Trophoblast cell (in vitro differentiated cells and primary cell): ENCODE results near the gene NCAM2.

Experiments used
- DNase-seq, 2 donors: peaks; one replicate each; pipeline ENCODE4 v3.0.0-alpha.2; 2016
- H2AFZ ChIP-seq: 2 replicates; pipeline ENCODE4 v1.6.1; 2013; ENCODE audit warnings: low read length, moderate library complexity, mild to moderate bottlenecking; ENCODE audit not compliant: insufficient read depth, poor library complexity
- H2AK5ac ChIP-seq: 2 replicates; pipeline ENCODE4 v1.6.1; 2013; ENCODE audit warnings: mild to moderate bottlenecking, low read length
- H2BK120ac ChIP-seq: 2 replicates; pipeline ENCODE4 v1.6.1; 2013; ENCODE audit warnings: low read length, mild to moderate bottlenecking, moderate library complexity; ENCODE audit not compliant: insufficient read depth, poor library complexity
- H2BK12ac ChIP-seq: 2 replicates; pipeline ENCODE4 v1.6.1; 2013; ENCODE audit warnings: mild to moderate bottlenecking, low read length, moderate library complexity
- H2BK5ac ChIP-seq: 2 replicates; pipeline ENCODE4 v1.6.1; 2013; ENCODE audit warnings: low read length, low read depth, moderate library complexity, mild to moderate bottlenecking; ENCODE audit not compliant: poor library complexity
- H3K14ac ChIP-seq: 2 replicates; pipeline ENCODE4 v1.6.1; 2013; ENCODE audit warnings: mild to moderate bottlenecking, low read length
- H3K18ac ChIP-seq: 2 replicates; pipeline ENCODE4 v1.6.1; 2013; ENCODE audit warnings: mild to moderate bottlenecking, low read length
- H3K23ac ChIP-seq: 2 replicates; pipeline ENCODE4 v1.6.1; 2013; ENCODE audit warnings: low read length
- H3K27ac ChIP-seq: 2 replicates; pipeline ENCODE4 v1.5.1; 2013; ENCODE audit warnings: low read depth, mild to moderate bottlenecking, inconsistent platforms, low read length, moderate library complexity
- H3K27me3 ChIP-seq: 2 replicates; pipeline ENCODE4 v1.6.1; 2013; ENCODE audit warnings: inconsistent platforms, mild to moderate bottlenecking, low read length, moderate library complexity; ENCODE audit not compliant: insufficient read depth
- H3K36me3 ChIP-seq, 2 experiments: 1 replicate in 1 of 2; 2 replicates in 1 of 2; pipeline ENCODE4 v1.6.1; 2013; ENCODE audit warnings: low read length in 2 of 2, mild to moderate bottlenecking in 2 of 2, moderate library complexity in 1 of 2; ENCODE audit not compliant: insufficient read depth in 2 of 2, control insufficient read depth in 1 of 2
- H3K4ac ChIP-seq: 2 replicates; pipeline ENCODE4 v1.6.1; 2013; ENCODE audit warnings: low read depth, mild to moderate bottlenecking, low read length, moderate library complexity
- H3K4me1 ChIP-seq, 2 experiments: 1 replicate in 1 of 2; 2 replicates in 1 of 2; pipeline ENCODE4 v1.6.1; 2013; ENCODE audit warnings: low read length in 2 of 2, mild to moderate bottlenecking in 2 of 2, moderate library complexity in 1 of 2; ENCODE audit not compliant: insufficient read depth in 2 of 2, control insufficient read depth in 1 of 2
- H3K4me2 ChIP-seq: 2 replicates; pipeline ENCODE4 v1.6.1; 2013; ENCODE audit warnings: inconsistent platforms, mild to moderate bottlenecking, low read length, moderate library complexity
- H3K4me3 ChIP-seq: 2 replicates; pipeline ENCODE4 v1.5.1; 2013; ENCODE audit warnings: mild to moderate bottlenecking, low read depth, low read length, inconsistent platforms
- H3K79me1 ChIP-seq: one replicate; pipeline ENCODE4 v1.6.1; 2013; ENCODE audit warnings: low read length
- H3K79me2 ChIP-seq: 2 replicates; pipeline ENCODE4 v1.6.1; 2013; ENCODE audit warnings: low read length, mild to moderate bottlenecking; ENCODE audit not compliant: control insufficient read depth, insufficient read depth, poor library complexity
- H3K9ac ChIP-seq: 2 replicates; pipeline ENCODE4 v1.6.1; 2013; ENCODE audit warnings: mild to moderate bottlenecking, low read length
- H3K9me3 ChIP-seq: 2 replicates; pipeline ENCODE4 v1.6.1; 2013; ENCODE audit warnings: low read depth, mild to moderate bottlenecking, control low read depth, inconsistent platforms, low read length; ENCODE audit not compliant: insufficient read depth
- H4K12ac ChIP-seq: 2 replicates; pipeline ENCODE4 v1.6.1; 2013; ENCODE audit warnings: low read depth, mild to moderate bottlenecking, low read length, moderate library complexity
- H4K8ac ChIP-seq: 2 replicates; pipeline ENCODE4 v1.6.1; 2013; ENCODE audit warnings: low read depth, mild to moderate bottlenecking, low read length, moderate library complexity
- H4K91ac ChIP-seq: one replicate; pipeline ENCODE4 v1.6.1; 2013; ENCODE audit warnings: low read depth, mild to moderate bottlenecking, low read length, moderate library complexity
- WGBS: extraction: QIAGEN DNeasy Blood & Tissue Kit; methylation state at CpG from one replicate; pipeline ENCODE4 v1.1.7; 2013; ENCODE audit warnings: missing lambda C conversion rate; ENCODE audit not compliant: insufficient read length, insufficient coverage; ENCODE audit errors: extremely low coverage; 5-methylcytosine and 5-hydroxymethylcytosine counted together

NCAM2 gene

GRCh38 chr21:21000591-21001175, 2.5 kb downstream of the NCAM2 start:
- Histone ChIP-seq H2BK120ac (no peak overlapping the region), H2BK5ac (no peak overlapping the region), H3K4me3 (no peak overlapping the region), H3K9me3 (no peaks in the 10 kb centered on the region), H2AFZ (no peak overlapping the region), H3K79me2 (no peaks in the 10 kb centered on the region), H3K14ac (no peak overlapping the region), H3K9ac (no peak overlapping the region), H3K79me1 (no peaks in the 10 kb centered on the region), H2BK12ac (no peak overlapping the region), H4K12ac (no peak overlapping the region), H3K4ac (no peak overlapping the region), H3K18ac (no peak overlapping the region), H3K23ac (no peak overlapping the region), H3K27me3 (peaks cover 10% of the 10 kb centered on the region), H3K27ac (no peak overlapping the region), H4K8ac (no peak overlapping the region), H3K4me2 (no peak overlapping the region), H4K91ac (no peak overlapping the region), H3K4me1 (peaks cover 11% of the 10 kb centered on the region in 2 experiments), H3K36me3 (no peaks in the 10 kb centered on the region), H2AK5ac (no peak overlapping the region)
- DNase-seq: no peak
- WGBS: no CpG with 5 or more reads among the region's 3 CpGs

- WGBS: no CpG with 5 or more reads among the region's 6 CpGs
Measured at GRCh38 chr21:21001591-21002100, 3.4 kb downstream of the NCAM2 start.

GRCh38 chr21:21002153-21002552, 3.9 kb downstream of the NCAM2 start:
- Histone ChIP-seq H2BK120ac (no peak overlapping the region), H4K12ac (no peak overlapping the region), H3K23ac (no peak overlapping the region), H3K4ac (no peak overlapping the region), H3K18ac (no peak overlapping the region), H3K9me3 (no peaks in the 10 kb centered on the region), H3K4me1 (peaks cover 8% of the 10 kb centered on the region in 2 experiments), H2BK5ac (no peak overlapping the region), H3K27ac (no peak overlapping the region), H3K36me3 (no peaks in the 10 kb centered on the region), H3K9ac (no peak overlapping the region), H4K91ac (no peak overlapping the region), H3K79me2 (no peaks in the 10 kb centered on the region), H4K8ac (no peak overlapping the region), H2AK5ac (no peak overlapping the region), H3K4me3 (no peak overlapping the region), H3K27me3 (peaks cover 9% of the 10 kb centered on the region), H3K14ac (no peak overlapping the region), H3K4me2 (no peak overlapping the region), H3K79me1 (no peaks in the 10 kb centered on the region), H2AFZ (no peak overlapping the region), H2BK12ac (no peak overlapping the region)
- WGBS: no CpG with 5 or more reads among the region's 4 CpGs
- DNase-seq: no peak

More at GRCh38 chr21:21001591-21002100, 3.4 kb downstream of the NCAM2 start:
- Histone ChIP-seq H3K14ac (no peak overlapping the region), H3K36me3 (no peaks in the 10 kb centered on the region), H3K79me2 (no peaks in the 10 kb centered on the region), H2BK120ac (no peak overlapping the region), H2AK5ac (no peak overlapping the region), H3K4ac (no peak overlapping the region), H3K4me1 (peaks cover 10 to 11% of the 10 kb centered on the region in 2 experiments), H3K4me3 (no peak overlapping the region), H2BK5ac (no peak overlapping the region), H4K8ac (no peak overlapping the region), H2BK12ac (no peak overlapping the region), H3K18ac (no peak overlapping the region), H3K9ac (no peak overlapping the region), H3K9me3 (no peaks in the 10 kb centered on the region), H3K4me2 (no peak overlapping the region), H3K27ac (no peak overlapping the region), H3K27me3 (peaks cover 10% of the 10 kb centered on the region), H3K79me1 (no peaks in the 10 kb centered on the region), H4K12ac (no peak overlapping the region), H3K23ac (no peak overlapping the region), H2AFZ (no peak overlapping the region), H4K91ac (no peak overlapping the region)
- no peak for DNase-seq

GRCh38 chr21:21003701-21004100, 5.5 kb downstream of the NCAM2 start:
- no peak overlapping the region for H2AFZ ChIP-seq
- H4K12ac ChIP-seq: no peak overlapping the region
- no peak overlapping the region for H4K91ac ChIP-seq
- H3K36me3 ChIP-seq: no peaks in the 10 kb centered on the region
- H3K9me3 ChIP-seq: no peaks in the 10 kb centered on the region
- no peak overlapping the region for H2AK5ac ChIP-seq
- no peaks in the 10 kb centered on the region for H3K79me2 ChIP-seq
- H3K4ac ChIP-seq: no peak overlapping the region
- no peak overlapping the region for H3K4me2 ChIP-seq
- H3K14ac ChIP-seq: no peak overlapping the region
- no peak overlapping the region for H4K8ac ChIP-seq
- H3K27me3 ChIP-seq: peaks cover 3% of the 10 kb centered on the region
- H3K27ac ChIP-seq: no peak overlapping the region
- no peak overlapping the region for H3K23ac ChIP-seq
- H2BK5ac ChIP-seq: no peak overlapping the region
- H2BK12ac ChIP-seq: no peak overlapping the region
- no peak overlapping the region for H3K18ac ChIP-seq
- peak in 1 of 2 donors; percentile 75 for DNase-seq
- H3K4me3 ChIP-seq: no peak overlapping the region
- H3K4me1 ChIP-seq: no peaks in the 10 kb centered on the region
- H3K79me1 ChIP-seq: no peaks in the 10 kb centered on the region
- no peak overlapping the region for H2BK120ac ChIP-seq
- H3K9ac ChIP-seq: no peak overlapping the region
- no CpG with 5 or more reads among the region's 4 CpGs for WGBS
